T-helper 22 cell (primary cell): Measurements from ENCODE around the gene DLG2.

Source experiments
- DNase-seq: peaks from one replicate; pipeline ENCODE4 v3.0.0-alpha.2; 2020; ENCODE audit warnings: low read depth

The DLG2 gene

GRCh38 chr11:85109141-85109540, 518.0 kb downstream of the DLG2 start:
- DNase-seq: no peak

DNA sequence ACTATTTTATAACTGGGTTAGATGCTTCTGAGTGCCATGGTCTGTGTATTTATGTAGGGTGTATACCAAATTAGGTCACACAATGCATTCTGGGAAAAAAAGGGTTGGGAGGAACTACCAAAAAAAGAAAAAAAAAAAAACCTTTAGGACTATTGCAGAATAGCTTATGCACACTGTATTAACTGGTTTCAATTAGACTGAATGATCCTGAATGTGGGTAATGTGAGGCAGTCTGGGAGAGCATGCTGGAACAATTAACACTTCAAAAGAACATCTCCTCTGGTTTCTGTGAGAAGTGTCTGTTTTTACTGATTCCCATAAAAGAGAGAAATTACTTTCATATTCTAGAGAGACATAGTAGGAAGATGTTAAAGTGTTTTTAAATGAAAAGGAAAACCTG, 521.3 kb downstream of the DLG2 start:
- DNase-seq: no peak

- DNase-seq: no peak
Observed at GRCh38 chr11:85099522-85099921, 527.6 kb downstream of the DLG2 start.

- DNase-seq: no peak
Observed at GRCh38 chr11:85098996-85099395, 528.1 kb downstream of the DLG2 start.

DNA sequence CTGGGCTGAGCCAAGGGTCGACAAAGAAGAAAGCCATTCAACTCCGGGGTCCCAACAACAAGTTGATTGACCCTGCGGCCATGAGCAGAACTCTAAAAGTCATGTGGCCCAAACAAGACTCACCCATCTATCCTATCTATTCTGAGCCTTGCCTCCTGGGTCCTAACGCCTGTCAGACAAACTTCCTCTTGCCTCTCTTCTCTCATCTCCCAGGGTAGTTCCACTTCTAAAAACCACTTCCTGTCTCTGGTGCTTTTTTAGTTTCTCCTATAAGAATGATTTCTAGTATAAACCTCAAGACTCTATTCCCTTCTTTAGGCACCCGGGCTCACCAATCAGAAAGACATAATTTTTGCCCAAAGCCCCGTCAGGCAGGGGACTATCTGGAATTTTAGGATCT, 530.2 kb downstream of the DLG2 start:
- DNase-seq: no peak

DNA sequence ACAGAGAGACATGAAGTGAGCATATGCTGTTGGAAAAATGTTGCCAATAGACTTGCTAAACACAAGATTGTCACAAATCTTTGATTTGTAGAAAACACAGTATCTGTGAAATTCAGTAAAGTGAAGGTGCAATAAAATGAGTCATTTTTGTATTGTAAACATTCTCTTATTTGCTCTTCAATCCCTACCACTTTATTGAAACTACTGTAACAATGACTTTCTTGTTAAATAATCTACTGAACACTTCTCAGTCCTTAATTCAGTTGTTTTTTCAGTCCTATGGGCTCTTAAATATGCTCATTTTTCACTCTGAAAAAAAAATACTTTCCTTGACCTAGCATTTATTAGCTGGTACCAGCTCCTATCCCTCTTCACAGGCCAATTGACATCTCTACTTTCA, 531.9 kb downstream of the DLG2 start:
- DNase-seq: no peak

GRCh38 chr11:85094795-85095194, 532.3 kb downstream of the DLG2 start:
- no peak for DNase-seq

GRCh38 chr11:85089654-85090053, 537.5 kb downstream of the DLG2 start:
- no peak for DNase-seq

- DNase-seq: no peak
Observed at GRCh38 chr11:85088286-85088685, 538.9 kb downstream of the DLG2 start.

- no peak for DNase-seq
Observed at GRCh38 chr11:85086504-85087284, 540.5 kb downstream of the DLG2 start.

DNA sequence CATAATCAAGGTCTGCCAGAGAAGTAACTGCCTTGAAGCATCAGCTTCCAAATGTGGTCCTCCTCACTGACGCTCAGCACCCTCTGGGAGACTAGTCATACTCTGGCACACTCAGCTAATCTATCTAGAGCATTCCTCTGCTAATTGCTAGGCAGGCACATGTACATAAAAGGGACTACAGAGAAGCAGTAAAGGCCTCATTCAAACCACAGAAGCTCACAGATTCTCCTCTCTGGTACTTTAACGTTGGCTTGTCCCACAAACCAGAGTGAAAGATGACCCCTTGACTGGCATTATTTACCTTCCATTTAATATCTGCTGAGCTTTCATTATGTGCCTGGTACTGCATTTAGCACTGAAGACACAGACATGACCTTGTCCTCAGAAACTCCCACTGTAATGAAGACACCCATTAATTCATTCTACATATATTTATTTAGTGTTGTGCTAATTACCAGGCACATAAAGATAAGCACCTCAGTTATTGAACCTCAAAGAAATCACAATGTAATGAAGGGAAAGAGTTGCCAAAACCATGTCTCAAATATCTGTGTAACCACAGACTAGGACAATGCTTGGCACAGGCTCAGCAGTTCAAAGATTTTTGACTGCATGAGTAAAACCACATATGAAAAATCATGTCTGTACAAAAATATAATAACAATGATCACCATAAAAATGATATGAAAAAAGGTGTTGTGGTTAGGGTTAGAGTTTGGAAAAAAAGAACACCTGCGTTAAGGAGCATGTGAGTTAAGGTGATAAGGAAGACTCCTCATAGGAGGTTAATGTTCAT, 550.4 kb downstream of the DLG2 start:
- DNase-seq: no peak

- no peak for DNase-seq
Observed at GRCh38 chr11:85062659-85063058, 564.5 kb downstream of the DLG2 start.

DNA sequence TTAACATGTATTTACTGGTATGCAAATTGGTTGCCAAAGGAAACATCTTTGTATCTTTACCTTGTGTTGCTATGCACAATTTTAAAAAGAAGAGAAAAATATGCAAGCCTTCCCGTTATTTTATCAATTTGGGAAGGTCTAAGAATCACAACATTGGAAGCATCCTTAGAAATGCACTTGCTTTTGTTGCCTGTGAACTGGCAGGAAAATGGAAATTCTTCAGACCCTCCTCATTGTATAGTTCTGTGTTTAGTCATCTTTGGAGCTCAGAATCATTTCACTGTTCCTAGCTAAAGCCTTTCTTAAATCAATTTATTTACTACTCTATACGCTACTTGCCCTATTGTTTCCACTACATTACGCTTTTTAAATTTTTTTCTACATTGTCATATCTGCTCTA, 574.5 kb downstream of the DLG2 start:
- no peak for DNase-seq

GRCh38 chr11:85048801-85049200, 578.3 kb downstream of the DLG2 start:
- DNase-seq: no peak

DNA sequence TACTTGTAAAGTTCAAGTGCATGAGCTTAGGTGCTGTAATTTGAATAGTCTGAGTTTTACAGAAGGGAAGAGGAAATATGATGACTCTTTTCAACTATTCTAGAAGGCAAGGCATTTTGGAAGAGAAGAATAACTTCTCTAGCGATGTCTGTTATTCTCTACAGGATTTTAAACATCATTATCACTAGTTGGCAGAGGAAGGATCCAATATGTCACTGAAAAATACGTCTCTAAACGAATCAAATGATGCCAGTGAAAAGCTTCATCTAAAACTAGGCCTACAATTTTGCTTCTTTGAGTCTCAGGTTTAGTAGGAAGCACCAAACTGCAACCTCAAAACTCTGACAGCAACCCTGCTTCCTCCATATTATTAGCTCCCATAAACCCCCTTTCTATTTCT, 581.4 kb downstream of the DLG2 start:
- DNase-seq: no peak

DNA sequence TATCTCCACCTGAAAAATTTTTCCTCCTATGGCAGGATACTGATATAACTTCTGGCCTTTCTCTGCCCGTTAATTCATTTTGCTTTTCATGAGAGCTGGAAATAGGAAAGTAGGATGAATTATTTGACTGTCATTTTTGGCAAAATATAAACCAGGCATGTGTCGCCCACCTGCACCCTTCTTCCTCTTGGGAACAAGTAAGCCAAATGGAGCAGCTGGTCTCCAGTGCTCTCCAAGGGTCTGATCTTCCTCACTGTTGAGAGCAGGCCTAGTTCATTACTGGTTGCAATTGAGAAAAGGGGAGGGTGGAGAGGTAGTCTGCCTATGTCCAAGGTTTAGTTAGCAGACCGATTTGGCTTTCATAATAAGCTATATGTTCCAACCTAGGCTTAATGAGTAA, 582.2 kb downstream of the DLG2 start:
- no peak for DNase-seq

- DNase-seq: no peak
Observed at GRCh38 chr11:85042361-85042760, 584.8 kb downstream of the DLG2 start.

- DNase-seq: no peak
Observed at GRCh38 chr11:85040166-85040565, 587.0 kb downstream of the DLG2 start.

DNA sequence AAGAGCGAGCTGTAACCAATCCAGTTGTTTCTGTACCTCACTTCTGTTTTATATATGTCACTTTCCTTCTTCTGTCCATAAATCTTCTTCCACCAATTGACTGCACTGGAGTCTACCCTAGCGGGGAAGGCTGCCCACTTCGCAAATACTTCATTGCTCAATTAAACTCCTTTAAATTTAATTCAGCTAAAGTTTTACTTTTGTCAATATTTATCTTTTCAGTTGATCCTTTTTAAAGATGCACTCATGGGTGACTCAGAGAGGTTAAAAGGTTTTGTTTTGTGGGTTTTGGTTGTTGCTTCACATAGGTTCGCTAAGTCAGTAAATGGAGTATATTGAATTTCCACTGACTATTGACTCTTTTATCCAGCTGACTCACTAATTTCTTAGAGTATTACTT, 597.2 kb downstream of the DLG2 start:
- no peak for DNase-seq

DNA sequence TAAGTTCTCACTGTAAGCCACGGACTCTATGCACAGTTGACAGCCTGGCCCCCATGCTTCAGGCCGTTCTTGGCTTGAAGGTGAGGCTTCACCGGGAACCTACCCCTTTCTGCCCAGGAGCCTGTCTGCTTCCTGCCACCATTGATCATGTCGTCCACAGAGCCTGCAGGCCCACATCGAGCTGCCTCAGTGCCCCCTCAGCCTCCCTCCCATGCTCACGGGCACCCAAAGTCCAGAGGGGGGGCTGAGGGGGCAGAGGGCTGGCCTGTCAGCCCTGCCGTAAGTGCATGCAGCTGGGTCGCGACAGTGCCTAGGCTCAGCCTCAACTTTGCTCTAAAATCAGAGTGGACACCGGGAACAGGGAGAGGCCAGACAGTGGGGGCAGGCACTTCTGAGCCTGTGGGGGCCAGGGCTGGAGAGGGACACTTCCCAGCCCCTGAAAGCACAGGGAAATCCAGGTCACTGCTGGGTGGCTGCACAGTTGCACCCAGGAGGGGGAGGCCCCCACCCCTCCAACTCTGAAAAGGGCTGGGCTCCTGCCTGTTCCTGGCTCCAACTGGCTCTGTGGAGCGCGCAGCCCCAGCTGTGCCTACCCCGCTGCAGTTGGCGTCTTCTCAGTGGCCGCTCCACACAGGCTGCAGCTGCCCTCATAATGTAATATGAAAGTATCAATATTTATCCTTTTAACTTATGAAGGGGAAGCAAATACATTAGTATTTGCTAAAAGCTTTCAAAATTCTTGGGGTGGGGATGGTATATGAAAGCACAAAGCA, 598.6 kb downstream of the DLG2 start:
- no peak for DNase-seq

DNA sequence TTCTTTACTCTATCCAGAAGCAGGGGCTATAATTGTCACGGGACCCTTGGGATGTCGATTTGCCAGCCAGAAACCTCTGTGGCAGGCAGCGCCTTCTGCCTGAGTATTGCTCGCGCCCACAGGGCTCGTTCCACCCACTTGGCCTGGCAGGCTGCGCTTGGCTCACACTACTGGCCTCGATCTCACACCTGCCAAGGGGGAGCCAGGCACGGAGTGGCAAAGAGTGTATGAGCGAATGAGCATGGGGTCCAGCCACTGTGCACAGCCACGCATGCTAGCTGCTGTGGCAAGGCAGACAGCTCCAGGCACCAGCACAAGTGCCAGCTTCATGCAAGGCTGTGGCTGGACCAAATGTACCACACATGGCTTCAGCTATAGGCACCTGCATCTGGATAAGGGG, 599.8 kb downstream of the DLG2 start:
- DNase-seq: no peak

DNA sequence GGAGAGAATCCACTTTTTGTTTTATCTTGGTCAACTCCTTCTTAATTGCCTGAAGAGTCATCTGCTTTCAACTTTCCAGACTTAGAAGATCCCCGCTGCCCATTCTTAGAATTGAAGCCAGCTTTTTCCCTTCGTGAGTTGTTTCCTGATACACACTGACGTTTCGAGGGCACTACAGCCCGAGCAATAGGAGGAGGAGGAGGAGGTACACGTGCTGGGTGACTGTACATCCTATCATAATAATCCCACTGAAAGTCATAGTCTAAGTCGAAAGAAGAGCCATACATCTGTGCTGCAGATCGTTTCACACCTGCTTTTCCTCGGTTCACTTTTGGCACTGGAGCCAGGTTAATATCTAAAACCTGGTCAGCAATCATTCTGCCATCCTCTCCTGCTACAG, 606.1 kb downstream of the DLG2 start:
- no peak for DNase-seq

DNA sequence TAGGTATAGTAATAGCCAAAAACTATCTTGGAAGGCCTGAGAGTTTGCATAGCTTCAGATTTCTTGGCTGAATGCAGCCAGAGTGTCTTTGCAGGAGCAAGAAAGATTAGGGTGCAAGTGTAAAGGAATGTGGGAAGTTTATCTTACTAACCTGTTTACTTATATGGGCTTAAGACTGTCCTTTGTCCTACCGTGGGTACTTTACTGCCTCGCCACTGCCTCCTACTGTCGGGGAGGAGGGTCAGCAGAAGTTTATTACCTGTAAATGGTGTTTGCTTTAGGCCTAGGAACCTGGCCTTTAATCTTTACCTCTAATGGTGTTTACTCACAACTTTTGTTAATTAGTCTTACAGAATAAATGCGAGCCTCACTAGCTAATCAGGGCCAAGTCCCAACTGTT, 633.8 kb downstream of the DLG2 start:
- no peak for DNase-seq
